ENCODE data around the gene GLP1R. TPM values are rescaled to one million over a fixed set of nuclear protein-coding genes. Genes with fewer than 3 reads are reported as not detected.

GLP1R gene
- total and polyA plus RNA-seq, 2 of the 4 experiments (the other 2 are of a cell fraction): not detected

GRCh38 chr6:39060467-39061160, 12.0 kb downstream of the GLP1R start:
- Histone ChIP-seq H3K27ac (ENCODE audit: insufficient read depth, low read length) (no peak overlapping the region), H4K20me1 (ENCODE audit: insufficient read depth, low read length) (no peaks in the 10 kb centered on the region), H3K56ac (ENCODE audit: extremely low read depth, insufficient read depth, low read length) (no peak overlapping the region), H2AFZ (replicated peaks; ENCODE audit: low read length, poor library complexity) (no peak overlapping the region), H3K9me3 (ENCODE audit: control insufficient read depth, insufficient read depth, low read length) (no peaks in the 10 kb centered on the region), H3K23ac (ENCODE audit: low read depth, low read length) (no peak overlapping the region), H2AK5ac (ENCODE audit: low read depth, low read length) (no peak overlapping the region), H3K4me1 (ENCODE audit: control insufficient read depth, insufficient read depth, low read length) (no peaks in the 10 kb centered on the region), H2AK9ac (replicated peaks; ENCODE audit: low read depth, low read length, poor library complexity) (no peak overlapping the region), H2BK15ac (ENCODE audit: low read depth, low read length) (no peak overlapping the region), H2BK120ac (ENCODE audit: low read depth, low read length) (no peak overlapping the region), H2BK20ac (ENCODE audit: low read depth, low read length) (no peak overlapping the region), H3K4me3 (ENCODE audit: insufficient read depth, low read depth, low read length) (no peak overlapping the region), H3K79me1 (ENCODE audit: low read depth in 1 of 2, low read length in 2 of 2) (no peaks in the 10 kb centered on the region), H3K18ac (ENCODE audit: low read depth, low read length) (no peak overlapping the region), H2BK5ac (ENCODE audit: low read depth, low read length, poor library complexity, severe bottlenecking) (no peak overlapping the region), H3K4me2 (ENCODE audit: low read depth, low read length) (no peak overlapping the region), H3K4ac (ENCODE audit: low read depth, low read length) (no peak overlapping the region), H4K8ac (ENCODE audit: low read depth in 2 of 2, low read length in 2 of 2) (no peak overlapping the region), H3K27me3 (ENCODE audit: control insufficient read depth, insufficient read depth, low read length) (peaks cover 15% of the 10 kb centered on the region), H3K9me1 (ENCODE audit: insufficient read depth, low read length) (no peaks in the 10 kb centered on the region), H4K91ac (ENCODE audit: insufficient read depth, low read depth, low read length) (no peak overlapping the region), H3K9ac (ENCODE audit: low read depth, low read length) (no peak overlapping the region), H3K14ac (replicated peaks; ENCODE audit: low read depth, low read length) (no peak overlapping the region), H4K5ac (ENCODE audit: low read depth, low read length) (no peak overlapping the region), H3K36me3 (ENCODE audit: control insufficient read depth, insufficient read depth, low read length) (no peaks in the 10 kb centered on the region)
- ATAC-seq (ENCODE audit: low read depth) (no peak), DNase-seq (no peak)
- no peak for TF ChIP-seq RFX5 (IDR thresholded peaks at IDR 0.05; ENCODE audit: low read depth, low read length)
- no peak for TF ChIP-seq RCOR1 (IDR thresholded peaks at IDR 0.05; ENCODE audit: insufficient replicate concordance, low read length)
- no peak for TF ChIP-seq FOS (IDR thresholded peaks at IDR 0.05; ENCODE audit: low read depth, low read length)
- no peak for TF ChIP-seq POLR2A (IDR thresholded peaks at IDR 0.05; ENCODE audit: low read depth, low read length)
- TF ChIP-seq, protein P1, sequence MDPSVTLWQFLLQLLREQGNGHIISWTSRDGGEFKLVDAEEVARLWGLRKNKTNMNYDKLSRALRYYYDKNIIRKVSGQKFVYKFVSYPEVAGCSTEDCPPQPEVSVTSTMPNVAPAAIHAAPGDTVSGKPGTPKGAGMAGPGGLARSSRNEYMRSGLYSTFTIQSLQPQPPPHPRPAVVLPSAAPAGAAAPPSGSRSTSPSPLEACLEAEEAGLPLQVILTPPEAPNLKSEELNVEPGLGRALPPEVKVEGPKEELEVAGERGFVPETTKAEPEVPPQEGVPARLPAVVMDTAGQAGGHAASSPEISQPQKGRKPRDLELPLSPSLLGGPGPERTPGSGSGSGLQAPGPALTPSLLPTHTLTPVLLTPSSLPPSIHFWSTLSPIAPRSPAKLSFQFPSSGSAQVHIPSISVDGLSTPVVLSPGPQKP (IDR thresholded peaks at IDR 0.05; ENCODE audit: borderline replicate concordance, low read depth, low read length): no peak
- TF ChIP-seq, protein P2, sequence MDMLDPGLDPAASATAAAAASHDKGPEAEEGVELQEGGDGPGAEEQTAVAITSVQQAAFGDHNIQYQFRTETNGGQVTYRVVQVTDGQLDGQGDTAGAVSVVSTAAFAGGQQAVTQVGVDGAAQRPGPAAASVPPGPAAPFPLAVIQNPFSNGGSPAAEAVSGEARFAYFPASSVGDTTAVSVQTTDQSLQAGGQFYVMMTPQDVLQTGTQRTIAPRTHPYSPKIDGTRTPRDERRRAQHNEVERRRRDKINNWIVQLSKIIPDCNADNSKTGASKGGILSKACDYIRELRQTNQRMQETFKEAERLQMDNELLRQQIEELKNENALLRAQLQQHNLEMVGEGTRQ (IDR thresholded peaks at IDR 0.05; ENCODE audit: low read depth, low read length): no peak
- TF ChIP-seq CHD1 (IDR thresholded peaks at IDR 0.05; ENCODE audit: low read depth, low read length): no peak
- no peak for TF ChIP-seq SMC3 (IDR thresholded peaks at IDR 0.05; ENCODE audit: low read depth, low read length)
- no peak for TF ChIP-seq MAZ (IDR thresholded peaks at IDR 0.05; ENCODE audit: borderline replicate concordance, low read depth, low read length)
- TF ChIP-seq MXI1 (IDR thresholded peaks at IDR 0.05; ENCODE audit: borderline replicate concordance, low read depth, low read length): no peak
- TF ChIP-seq CEBPB (IDR thresholded peaks at IDR 0.05; ENCODE audit: low read depth, low read length): no peak
- TF ChIP-seq CTCF (conservative IDR thresholded peaks at IDR 0.05; ENCODE audit: low read depth, low read length): no peak
- TF ChIP-seq NFE2L2 (IDR thresholded peaks at IDR 0.05; ENCODE audit: low read depth, low read length): no peak
- TF ChIP-seq MAFK (IDR thresholded peaks at IDR 0.05; ENCODE audit: low read depth, low read length): no peak
- TF ChIP-seq BHLHE40 (IDR thresholded peaks at IDR 0.05; ENCODE audit: low read depth, low read length): no peak
- intact Hi-C loops (cut with micrococcal nuclease) (no loop called here), in situ Hi-C loops (cut with MboI; ENCODE audit: low sequenced_read_pairs) (no loop called here), dilution Hi-C loops (cut with HindIII; ENCODE audit: low sequenced_read_pairs, unreplicated experiment) (no loop called here)
- WGBS, 2 experiments (ENCODE audit: extremely low coverage in 2 of 2, insufficient read length in 1 of 2): 80% methylated on average over 3 of the region's 7 CpGs; no CpG with 5 or more reads in 1 of the 2 experiments
- BruUV-seq (replicated peaks): no TSS peak
- POLR2A ChIA-PET (ENCODE audit: unreplicated experiment): no interaction called here
- CTCF ChIA-PET: no interaction called here
